Lower leg skin (tissue), 3 donors: ENCODE measurements around the gene SPAG5.

Source experiments
- CTCF ChIP-seq, 3 donors: fragments of 450-650 bp; IDR thresholded peaks; one replicate each; pipeline ENCODE4 v1.5.1; 2016; ENCODE audit warnings: antibody characterized with exemption in 3 of 3, mild to moderate bottlenecking in 3 of 3, moderate library complexity in 2 of 3
- POLR2A ChIP-seq, 2 donors: fragments of 450-650 bp; IDR thresholded peaks; one replicate each; pipeline ENCODE4 v1.6.1; 2016 to 2017; ENCODE audit warnings: antibody characterized with exemption in 2 of 2, mild to moderate bottlenecking in 1 of 2, moderate library complexity in 1 of 2

- TF ChIP-seq CTCF (IDR thresholded peaks at IDR 0.05), result no peak
- no peak for TF ChIP-seq POLR2A (IDR thresholded peaks at IDR 0.05)
These were observed 723 bp upstream of the SPAG5 start for GRCh38 chr17:28599311-28600184.
